Measurements from ENCODE around the gene CASZ1.

DNA sequence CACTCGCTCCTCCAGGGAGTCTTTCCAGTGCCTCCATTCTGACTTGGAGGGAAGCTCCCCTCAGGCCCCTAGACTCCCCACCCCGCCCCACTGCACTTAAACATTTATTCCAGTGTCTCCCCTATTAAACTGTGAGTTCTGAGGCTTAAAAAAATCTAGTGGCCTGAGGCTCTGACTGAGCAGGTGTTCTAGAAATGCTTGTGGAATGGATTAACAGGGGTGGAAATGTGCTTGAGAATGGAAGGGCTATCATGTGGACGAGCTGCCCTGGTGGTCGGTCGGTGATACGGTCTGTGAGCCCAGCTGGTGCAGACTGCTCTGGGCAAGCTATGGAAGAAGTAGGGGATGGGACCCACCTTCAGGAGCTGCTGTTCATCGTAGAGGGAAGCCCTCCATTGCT is 191.5 kb downstream of the CASZ1 start:
- TF ChIP-seq, protein P1, sequence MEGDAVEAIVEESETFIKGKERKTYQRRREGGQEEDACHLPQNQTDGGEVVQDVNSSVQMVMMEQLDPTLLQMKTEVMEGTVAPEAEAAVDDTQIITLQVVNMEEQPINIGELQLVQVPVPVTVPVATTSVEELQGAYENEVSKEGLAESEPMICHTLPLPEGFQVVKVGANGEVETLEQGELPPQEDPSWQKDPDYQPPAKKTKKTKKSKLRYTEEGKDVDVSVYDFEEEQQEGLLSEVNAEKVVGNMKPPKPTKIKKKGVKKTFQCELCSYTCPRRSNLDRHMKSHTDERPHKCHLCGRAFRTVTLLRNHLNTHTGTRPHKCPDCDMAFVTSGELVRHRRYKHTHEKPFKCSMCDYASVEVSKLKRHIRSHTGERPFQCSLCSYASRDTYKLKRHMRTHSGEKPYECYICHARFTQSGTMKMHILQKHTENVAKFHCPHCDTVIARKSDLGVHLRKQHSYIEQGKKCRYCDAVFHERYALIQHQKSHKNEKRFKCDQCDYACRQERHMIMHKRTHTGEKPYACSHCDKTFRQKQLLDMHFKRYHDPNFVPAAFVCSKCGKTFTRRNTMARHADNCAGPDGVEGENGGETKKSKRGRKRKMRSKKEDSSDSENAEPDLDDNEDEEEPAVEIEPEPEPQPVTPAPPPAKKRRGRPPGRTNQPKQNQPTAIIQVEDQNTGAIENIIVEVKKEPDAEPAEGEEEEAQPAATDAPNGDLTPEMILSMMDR (conservative IDR thresholded peaks at IDR 0.05 in 1 of 2, IDR thresholded peaks at IDR 0.05 in 1 of 2; ENCODE audit: low read depth in 1 of 2, low read length in 2 of 2): no peak
- TF ChIP-seq EZH2 (IDR thresholded peaks at IDR 0.05; ENCODE audit: low read length, missing control alignments): no peak
